ENCODE measurements around the gene FAM120B.
A peak's percentile ranks its signal among the peaks of the same experiment; 100 is the strongest.

Gene FAM120B

GRCh38 chr6:170270984-170271593, 35.5 kb upstream of the FAM120B start:
- Histone ChIP-seq H3K4me1 (ENCODE audit: insufficient read depth, low read length) (peaks cover 22% of the 10 kb centered on the region), H3K4me2 (ENCODE audit: insufficient read depth, low read length) (peak overlapping the region; percentile 91), H3K27ac (ENCODE audit: low read length) (peak overlapping the region; percentile 87), H3K9me3 (ENCODE audit: insufficient read depth, low read length, severe bottlenecking) (no peaks in the 10 kb centered on the region), H4K20me1 (ENCODE audit: insufficient read depth, low read length) (peaks cover 3% of the 10 kb centered on the region; the same call in 1 of the 2 replicates), H2AFZ (ENCODE audit: low read depth, low read length) (peak overlapping the region; percentile 96), H3K79me2 (ENCODE audit: insufficient read depth, low read length) (no peaks in the 10 kb centered on the region), H3K4me3 (ENCODE audit: low read depth in 1 of 2, low read length in 2 of 2) (peak overlapping the region; percentile 22 to 64; a peak in 3 of 4 replicates), H3K9ac (ENCODE audit: low read depth, low read length) (peak overlapping the region; percentile 60), H3K27me3 (ENCODE audit: insufficient read depth, low read length, poor library complexity) (no peaks in the 10 kb centered on the region), H3K36me3 (ENCODE audit: insufficient read depth, low read length) (no peaks in the 10 kb centered on the region)
- TF ChIP-seq EZH2 (IDR thresholded peaks at IDR 0.05; ENCODE audit: borderline replicate concordance, low read depth, low read length, severe bottlenecking) (no peak), CTCF (IDR thresholded peaks at IDR 0.05; ENCODE audit: borderline replicate concordance, extremely low read depth, low read length, poor library complexity, severe bottlenecking) (no peak)
- DNase-seq, result no peak
- no peak for ATAC-seq (ENCODE audit: insufficient read depth, low read depth)

GRCh38 chr6:170271771-170272314, 34.7 kb upstream of the FAM120B start:
- Histone ChIP-seq H3K9ac (ENCODE audit: low read depth, low read length) (peak overlapping the region; percentile 60), H3K4me2 (ENCODE audit: insufficient read depth, low read length) (peak overlapping the region; percentile 91), H3K27ac (ENCODE audit: low read length) (peak overlapping the region; percentile 87), H4K20me1 (ENCODE audit: insufficient read depth, low read length) (peaks cover 3% of the 10 kb centered on the region; the same call in 1 of the 2 replicates), H3K9me3 (ENCODE audit: insufficient read depth, low read length, severe bottlenecking) (no peaks in the 10 kb centered on the region), H2AFZ (ENCODE audit: low read depth, low read length) (peak overlapping the region; percentile 96), H3K36me3 (ENCODE audit: insufficient read depth, low read length) (no peaks in the 10 kb centered on the region), H3K79me2 (ENCODE audit: insufficient read depth, low read length) (no peaks in the 10 kb centered on the region), H3K4me3 (ENCODE audit: low read depth in 1 of 2, low read length in 2 of 2) (peak overlapping the region; percentile 22 to 64; a peak in 3 of 4 replicates), H3K27me3 (ENCODE audit: insufficient read depth, low read length, poor library complexity) (no peaks in the 10 kb centered on the region), H3K4me1 (ENCODE audit: insufficient read depth, low read length) (peaks cover 22% of the 10 kb centered on the region)
- TF ChIP-seq EZH2 (IDR thresholded peaks at IDR 0.05; ENCODE audit: borderline replicate concordance, low read depth, low read length, severe bottlenecking), result no peak
- ATAC-seq (ENCODE audit: insufficient read depth, low read depth) (peak; percentile 93), DNase-seq (peak; percentile 94)

- peak overlapping the region; percentile 96 for H2AFZ ChIP-seq (ENCODE audit: low read depth, low read length)
- no peak; the same call in 1 of the 3 replicates for ATAC-seq (ENCODE audit: insufficient read depth, low read depth)
- no peak for TF ChIP-seq CTCF (IDR thresholded peaks at IDR 0.05; ENCODE audit: borderline replicate concordance, extremely low read depth, low read length, poor library complexity, severe bottlenecking)
- TF ChIP-seq EZH2 (IDR thresholded peaks at IDR 0.05; ENCODE audit: borderline replicate concordance, low read depth, low read length, severe bottlenecking), result no peak
Measured at GRCh38 chr6:170272341-170273065, 34.1 kb upstream of the FAM120B start.

GRCh38 chr6:170273191-170273590, 33.4 kb upstream of the FAM120B start:
- H3K9ac ChIP-seq (ENCODE audit: low read depth, low read length), result no peak overlapping the region
- TF ChIP-seq EZH2 (IDR thresholded peaks at IDR 0.05; ENCODE audit: borderline replicate concordance, low read depth, low read length, severe bottlenecking) (no peak), CTCF (IDR thresholded peaks at IDR 0.05; ENCODE audit: borderline replicate concordance, extremely low read depth, low read length, poor library complexity, severe bottlenecking) (no peak)
- no peak overlapping the region for H3K27ac ChIP-seq (ENCODE audit: low read length)
- ATAC-seq (ENCODE audit: insufficient read depth, low read depth) (no peak), DNase-seq (no peak)
- no peaks in the 10 kb centered on the region for H3K36me3 ChIP-seq (ENCODE audit: insufficient read depth, low read length)
- H4K20me1 ChIP-seq (ENCODE audit: insufficient read depth, low read length), result peaks cover 3% of the 10 kb centered on the region; the same call in 1 of the 2 replicates
- peaks cover 29% of the 10 kb centered on the region for H3K4me1 ChIP-seq (ENCODE audit: insufficient read depth, low read length)
- H3K27me3 ChIP-seq (ENCODE audit: insufficient read depth, low read length, poor library complexity), result no peaks in the 10 kb centered on the region
- no peak overlapping the region for H2AFZ ChIP-seq (ENCODE audit: low read depth, low read length)
- no peak overlapping the region for H3K4me2 ChIP-seq (ENCODE audit: insufficient read depth, low read length)
- no peaks in the 10 kb centered on the region for H3K79me2 ChIP-seq (ENCODE audit: insufficient read depth, low read length)
- H3K9me3 ChIP-seq (ENCODE audit: insufficient read depth, low read length, severe bottlenecking), result no peaks in the 10 kb centered on the region
- H3K4me3 ChIP-seq (ENCODE audit: low read depth in 1 of 2, low read length in 2 of 2), result no peak overlapping the region

More at GRCh38 chr6:170272341-170273065, 34.1 kb upstream of the FAM120B start:
- peaks cover 22% of the 10 kb centered on the region for H3K4me1 ChIP-seq (ENCODE audit: insufficient read depth, low read length)
- H3K4me2 ChIP-seq (ENCODE audit: insufficient read depth, low read length), result peak overlapping the region; percentile 91
- no peaks in the 10 kb centered on the region for H3K27me3 ChIP-seq (ENCODE audit: insufficient read depth, low read length, poor library complexity)
- H3K4me3 ChIP-seq (ENCODE audit: low read depth in 1 of 2, low read length in 2 of 2), result peak overlapping the region in 1 of 2 experiments; percentile 64; a peak in 3 of 4 replicates
- DNase-seq, result no peak
- H3K9ac ChIP-seq (ENCODE audit: low read depth, low read length), result peak overlapping the region; percentile 60
- no peaks in the 10 kb centered on the region for H3K36me3 ChIP-seq (ENCODE audit: insufficient read depth, low read length)
- H4K20me1 ChIP-seq (ENCODE audit: insufficient read depth, low read length), result peaks cover 3% of the 10 kb centered on the region; the same call in 1 of the 2 replicates
- H3K27ac ChIP-seq (ENCODE audit: low read length), result peak overlapping the region; percentile 87
- H3K79me2 ChIP-seq (ENCODE audit: insufficient read depth, low read length), result no peaks in the 10 kb centered on the region
- H3K9me3 ChIP-seq (ENCODE audit: insufficient read depth, low read length, severe bottlenecking), result no peaks in the 10 kb centered on the region
